Pancreas (tissue), 10 donors: Measurements from ENCODE around the gene ELOVL6. TPM values are rescaled to one million over a fixed set of nuclear protein-coding genes. Genes with fewer than 3 reads are reported as not detected.

Experiments used
- ATAC-seq, 4 donors: fragments of 200-7000 bp; cut with Tn5 transposase; one replicate each; pipeline versions ENCODE4 v1.8.0 to v1.9.1; 2020; ENCODE audit warnings: mild to moderate bottlenecking in 4 of 4, moderate library complexity in 4 of 4
- DNase-seq, 6 donors: peaks; one replicate each; pipeline ENCODE4 v3.0.0-alpha.2; 2020
- FAIRE-seq: peaks from 2 replicates; lab custom pipeline; 2012; peaks lifted over from hg19 to GRCh38; lab: Jason Lieb, UNC
- H3K27ac ChIP-seq, 4 donors: fragments of 200-600 bp; sonication (generic); 1 replicate in 3 of 4; 2 replicates in 1 of 4; pipeline versions ENCODE4 v1.5.0 to v1.8.0; 2020
- H3K27me3 ChIP-seq, 4 donors: fragments of 200-600 bp; one replicate each; pipeline ENCODE4 v1.8.0; 2021
- H3K36me3 ChIP-seq, 3 donors: fragments of 200-600 bp; sonication (generic) in 1 of 3; one replicate each; pipeline versions ENCODE4 v1.5.0 to v1.8.0; 2020 to 2021
- H3K4me1 ChIP-seq, 3 donors: fragments of 200-600 bp; one replicate each; pipeline ENCODE4 v1.8.0; 2021
- H3K4me3 ChIP-seq, 4 donors: fragments of 200-600 bp; sonication (generic) in 2 of 4; one replicate each; pipeline versions ENCODE4 v1.5.0 to v1.8.0; 2020 to 2021
- H3K9me3 ChIP-seq, 4 donors: fragments of 200-600 bp; one replicate each; pipeline ENCODE4 v1.8.0; 2021
- CTCF ChIP-seq, 4 donors: fragments of 200-600 bp; sonication (generic) in 3 of 4; IDR thresholded peaks; one replicate each; pipeline versions ENCODE4 v1.5.0 to v1.8.0; 2021; ENCODE audit warnings: antibody characterized with exemption in 4 of 4
- WGBS, 2 donors: extraction: QIAGEN DNeasy Blood & Tissue Kit; methylation state at CpG; one replicate each; pipeline ENCODE4 v1.1.7; 2013; 5-methylcytosine and 5-hydroxymethylcytosine counted together
- intact Hi-C, 3 donors: fragments of 100-400 bp; cut with DNase I; formaldehyde crosslinking; loops; one replicate each; pipeline versions ENCODE4 v1.11.1 to v1.14.2; 2022
- polyA plus RNA-seq, 2 donors: library from polyadenylated mRNA; stranded (reverse); fragments of 200-250 nt; gene quantifications; one replicate each; pipeline ENCODE4 v1.2.3, GENCODE V29; 2013
- total RNA-seq, 6 donors: library from RNA; stranded (reverse); fragmentation: NEBNext Ultra II Directional in 4 of 6; extraction: Animal tissue kit (Norgen Biotek cat#: 25700) in 4 of 6; gene quantifications; one replicate each; pipeline versions ENCODE4 v1.2.1 to v1.2.4, GENCODE V29; 2021 to 2023
- donor health status: healthy with polysubstance abuse.
- donor health status: DM: no; HTN: no; CAD: no; lungs with moderate emphysema.
- donor health status: DM: no; HTN: no; CAD: no.
- donor health status: control.
- donor health status: control.
- donor health status: Bipolar disorder and iron deficiency.
- donor health status: DM: yes; HTN: yes; CAD: no.
- donor health status: DM: no; HTN: no; CAD: no.
- donor health status: DM: no; HTN: no; CAD: no.
- donor health status: DM: yes; HTN: yes; CAD: no.

The ELOVL6 gene
- total and polyA plus RNA-seq, 8 donors = 0.69 to 3.5 (median 1.8) TPM

GRCh38 chr4:110005461-110006056 is 192.9 kb downstream of the ELOVL6 start:
- no peak for DNase-seq
- peak; percentile 91 for FAIRE-seq
- peak in 2 of 4 donors; percentile 38 to 65 for TF ChIP-seq CTCF (IDR thresholded peaks at IDR 0.05)
- H3K4me3 ChIP-seq = no peak overlapping the region
- 22 to 36% methylated on average over 1 of the region's 1 CpG for WGBS, 2 donors
- H3K4me1 ChIP-seq = no peaks in the 10 kb centered on the region
- intact Hi-C loops = loop anchor here in 2 of 3 donors (10.0 kb wide), 2 partner anchors 499 to 509 kb away; no protein-coding TSS in a partner anchor
- H3K27ac ChIP-seq = no peak overlapping the region
- H3K27me3 ChIP-seq = no peaks in the 10 kb centered on the region
- ATAC-seq = peak in 3 of 4 donors; percentile 77 to 85 (median 84)
- no peaks in the 10 kb centered on the region for H3K36me3 ChIP-seq
- H3K9me3 ChIP-seq = no peaks in the 10 kb centered on the region

- intact Hi-C loops = loop anchor here in 2 of 3 donors (10.0 kb wide), 2 partner anchors 500 to 510 kb away; no protein-coding TSS in a partner anchor
- Histone ChIP-seq H3K36me3 (no peaks in the 10 kb centered on the region), H3K4me3 (no peak overlapping the region), H3K27me3 (no peaks in the 10 kb centered on the region), H3K4me1 (no peaks in the 10 kb centered on the region), H3K9me3 (no peaks in the 10 kb centered on the region), H3K27ac (no peak overlapping the region)
- FAIRE-seq (no peak), DNase-seq (no peak), ATAC-seq (no peak)
- no peak for TF ChIP-seq CTCF (IDR thresholded peaks at IDR 0.05)
- 90 to 92% methylated on average over 1 of the region's 1 CpG for WGBS, 2 donors
Measured at GRCh38 chr4:110004556-110004955, 193.9 kb downstream of the ELOVL6 start.

GRCh38 chr4:110003401-110004187 is 194.8 kb downstream of the ELOVL6 start:
- no peak for FAIRE-seq
- Histone ChIP-seq H3K4me1 (no peaks in the 10 kb centered on the region), H3K9me3 (no peaks in the 10 kb centered on the region), H3K36me3 (no peaks in the 10 kb centered on the region), H3K27me3 (no peaks in the 10 kb centered on the region), H3K27ac (no peak overlapping the region), H3K4me3 (no peak overlapping the region)
- intact Hi-C loops = loop anchor here in 2 of 3 donors (10.0 kb wide), 2 partner anchors 501 to 511 kb away; no protein-coding TSS in a partner anchor
- 53 to 59% methylated on average over 6 of the region's 6 CpGs for WGBS, 2 donors
- DNase-seq = no peak
- ATAC-seq = no peak
- TF ChIP-seq CTCF (IDR thresholded peaks at IDR 0.05) = no peak

GRCh38 chr4:110002326-110002725 is 196.1 kb downstream of the ELOVL6 start:
- TF ChIP-seq CTCF (IDR thresholded peaks at IDR 0.05) = no peak
- ATAC-seq = no peak
- FAIRE-seq = no peak
- no peak for DNase-seq
- H3K36me3 ChIP-seq = no peaks in the 10 kb centered on the region
- WGBS, 2 donors = 87 to 89% methylated on average over 3 of the region's 3 CpGs
- H3K9me3 ChIP-seq = no peaks in the 10 kb centered on the region
- H3K4me3 ChIP-seq = no peak overlapping the region
- intact Hi-C loops = loop anchor here in 2 of 3 donors (10.0 kb wide), 2 partner anchors 502 to 512 kb away; no protein-coding TSS in a partner anchor
- H3K27ac ChIP-seq = no peak overlapping the region
- no peaks in the 10 kb centered on the region for H3K4me1 ChIP-seq
- no peaks in the 10 kb centered on the region for H3K27me3 ChIP-seq
